Left lobe of liver (tissue), 2 donors: ENCODE results near the gene NEK5. TPM values are rescaled to one million over a fixed set of nuclear protein-coding genes. Genes with fewer than 3 reads are reported as not detected.

ENCODE experiments used
- ATAC-seq: fragments of 200-7000 bp; cut with Tn5 transposase; one replicate; pipeline ENCODE4 v1.9.1; 2020; ENCODE audit warnings: mild to moderate bottlenecking, moderate library complexity
- DNase-seq: peaks from one replicate; pipeline ENCODE4 v3.0.0-alpha.2; 2020; ENCODE audit warnings: low spot score
- total RNA-seq: library from RNA; stranded (reverse); gene quantifications from one replicate; pipeline ENCODE4 v1.2.1, GENCODE V29; 2021
- donor health status: DM: no; HTN: no; CAD: no; lungs with moderate emphysema.
- donor health status: DM: no; HTN: yes; CAD: no.

Gene NEK5
- total RNA-seq, 1 donor from 2014 or later, result 0.05 TPM

- ATAC-seq (peak; percentile 81), DNase-seq (peak; percentile 93)
Observed at GRCh38 chr13:51995677-51996551, 133.0 kb downstream of the NEK5 start.

DNA sequence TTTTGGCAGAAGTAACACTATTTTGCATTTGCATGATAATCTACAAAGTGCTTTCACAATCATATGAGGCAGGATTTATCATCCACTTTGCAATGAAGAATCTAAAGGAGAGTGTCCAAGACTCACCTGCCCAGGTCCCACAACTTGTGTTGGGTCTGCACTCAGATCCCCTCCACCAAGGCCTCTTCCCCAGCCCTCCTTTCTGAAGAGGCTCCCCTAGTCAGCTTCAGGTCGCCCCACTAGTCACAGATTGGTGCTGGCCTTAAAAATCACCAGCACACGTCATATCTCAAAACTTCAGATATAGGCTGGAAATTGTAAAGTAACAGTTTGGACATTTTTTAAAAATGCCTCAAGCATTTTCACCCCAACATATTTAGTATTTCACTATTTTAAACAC, 135.2 kb downstream of the NEK5 start:
- DNase-seq (no peak), ATAC-seq (no peak)

- DNase-seq (no peak), ATAC-seq (peak; percentile 33)
Observed at GRCh38 chr13:51988988-51989618, 139.8 kb downstream of the NEK5 start.

Other genes starting within 250 kb of the NEK5 start
- 32.2 TPM for gene ATP7B, start 117.6 kb downstream of the NEK5 start, total RNA-seq
- 25.4 TPM for gene ALG11, start 116.7 kb downstream of the NEK5 start, total RNA-seq
- 7.9 TPM for gene UTP14C, start 104.4 kb downstream of the NEK5 start, total RNA-seq
- gene NEK3, start 30.5 kb upstream of the NEK5 start, total RNA-seq, result 3.8 TPM